Neural crest cell (in vitro differentiated cells): ENCODE results near the gene MED16. TPM values are rescaled to one million over a fixed set of nuclear protein-coding genes. Genes with fewer than 3 reads are reported as not detected.
"Not testable (repeated sequence)": the region's sequence is repeated elsewhere in the genome, so short reads cannot be mapped to it uniquely, and the experiment has no call there.

Experiments
- DNase-seq: peaks from one replicate; pipeline ENCODE4 v3.0.0; 2021; ENCODE audit warnings: low read depth, mixed read lengths, low spot score
- H3K27ac Mint-ChIP-seq: one replicate; pipeline ENCODE4 v1.8.0; 2021; ENCODE audit warnings: mild to moderate bottlenecking, mixed read lengths; ENCODE audit not compliant: unreplicated experiment
- H3K27me3 Mint-ChIP-seq: 2 replicates; pipeline ENCODE4 v1.8.0; 2021; ENCODE audit warnings: low read depth, mild to moderate bottlenecking, mixed read lengths
- H3K36me3 Mint-ChIP-seq: 2 replicates; pipeline ENCODE4 v1.8.0; 2021; ENCODE audit warnings: low read depth, mild to moderate bottlenecking, mixed read lengths
- H3K4me1 Mint-ChIP-seq: 2 replicates; pipeline ENCODE4 v1.8.0; 2021; ENCODE audit warnings: mixed read lengths
- H3K4me3 Mint-ChIP-seq: one replicate; pipeline ENCODE4 v1.8.0; 2021; ENCODE audit warnings: mild to moderate bottlenecking, mixed read lengths
- H3K9me3 Mint-ChIP-seq: 2 replicates; pipeline ENCODE4 v1.8.0; 2021; ENCODE audit warnings: mixed read lengths
- CTCF ChIP-seq: fragments of 200-600 bp; sonication (generic); conservative IDR thresholded peaks from 2 replicates; pipeline ENCODE4 v1.5.0; 2021; ENCODE audit warnings: antibody characterized with exemption, mild to moderate bottlenecking
- total RNA-seq: library from RNA; stranded (reverse); gene quantifications from 2 replicates; pipeline ENCODE4 v1.2.1, GENCODE V29; 2021

Gene MED16
- total RNA-seq, 1 donor from 2014 or later = 77.7 TPM

- peaks cover 7% of the 10 kb centered on the region for H3K4me1 Mint-ChIP-seq
- H3K27me3 Mint-ChIP-seq = peaks cover 60% of the 10 kb centered on the region
- DNase-seq = no peak
- H3K4me3 Mint-ChIP-seq = peak within 1 kb of the TSS; percentile 59
- no peaks in the 10 kb centered on the region for H3K36me3 Mint-ChIP-seq
- H3K27ac Mint-ChIP-seq = no peak within 1 kb of the TSS
- no peaks in the 10 kb centered on the region for H3K9me3 Mint-ChIP-seq
- no peak for TF ChIP-seq CTCF
Measured at GRCh38 chr19:858868-859843, 33.8 kb downstream of the MED16 start, which contains the start of gene CFD. Gene CFD (plus strand): TSS chr19:859664. CDS start chr19:859690, 26 bp downstream.

- no peak for DNase-seq
- peaks cover 3% of the 10 kb centered on the region for H3K4me1 Mint-ChIP-seq
- H3K9me3 Mint-ChIP-seq = no peaks in the 10 kb centered on the region
- TF ChIP-seq CTCF = no peak
- H3K4me3 Mint-ChIP-seq = no peak overlapping the region
- H3K27me3 Mint-ChIP-seq = peaks cover 52% of the 10 kb centered on the region
- no peak overlapping the region for H3K27ac Mint-ChIP-seq
- no peaks in the 10 kb centered on the region for H3K36me3 Mint-ChIP-seq
Measured at GRCh38 chr19:858284-858683, 34.7 kb downstream of the MED16 start.

- Mint-ChIP-seq H3K4me1 (no peaks in the 10 kb centered on the region), H3K9me3 (no peaks in the 10 kb centered on the region), H3K36me3 (no peaks in the 10 kb centered on the region), H3K27ac (no peak overlapping the region), H3K27me3 (peaks cover 32% of the 10 kb centered on the region), H3K4me3 (no peak overlapping the region)
- no peak for TF ChIP-seq CTCF
- no peak for DNase-seq
Measured at GRCh38 chr19:855566-856120, 37.3 kb downstream of the MED16 start.

- H3K36me3 Mint-ChIP-seq = no peaks in the 10 kb centered on the region
- no peak overlapping the region for H3K27ac Mint-ChIP-seq
- peaks cover 29% of the 10 kb centered on the region for H3K27me3 Mint-ChIP-seq
- no peaks in the 10 kb centered on the region for H3K9me3 Mint-ChIP-seq
- TF ChIP-seq CTCF = no peak
- H3K4me1 Mint-ChIP-seq = no peaks in the 10 kb centered on the region
- no peak overlapping the region for H3K4me3 Mint-ChIP-seq
- no peak for DNase-seq
Measured at GRCh38 chr19:855142-855541, 37.8 kb downstream of the MED16 start.

- H3K4me3 Mint-ChIP-seq = no peak overlapping the region
- no peak overlapping the region for H3K27ac Mint-ChIP-seq
- peaks cover 27% of the 10 kb centered on the region for H3K27me3 Mint-ChIP-seq
- no peaks in the 10 kb centered on the region for H3K4me1 Mint-ChIP-seq
- H3K9me3 Mint-ChIP-seq = no peaks in the 10 kb centered on the region
- TF ChIP-seq CTCF = no peak
- DNase-seq = no peak
- no peaks in the 10 kb centered on the region for H3K36me3 Mint-ChIP-seq
Measured at GRCh38 chr19:854549-854948, 38.4 kb downstream of the MED16 start.

GRCh38 chr19:853614-854220, 39.3 kb downstream of the MED16 start:
- H3K4me1 Mint-ChIP-seq, H3K9me3 Mint-ChIP-seq, DNase-seq, H3K36me3 Mint-ChIP-seq, H3K27ac Mint-ChIP-seq, H3K4me3 Mint-ChIP-seq: not testable (repeated sequence)
- H3K27me3 Mint-ChIP-seq = peaks cover 29% of the 10 kb centered on the region
